Measurements from ENCODE around the gene CDC14B. TPM values are rescaled to one million over a fixed set of nuclear protein-coding genes. Genes with fewer than 3 reads are reported as not detected.

The CDC14B gene
- total RNA-seq, 1 donor from 2014 or later = 29.2 TPM

- Mint-ChIP-seq H3K36me3 (ENCODE audit: low read depth) (no peaks in the 10 kb centered on the region), H3K9me3 (no peaks in the 10 kb centered on the region), H3K4me1 (peaks cover 43% of the 10 kb centered on the region), H3K27ac (ENCODE audit: unreplicated experiment) (no peak overlapping the region), H3K27me3 (ENCODE audit: low read depth) (peaks cover 3% of the 10 kb centered on the region), H3K4me3 (peak overlapping the region; percentile 95)
- no peak for DNase-seq (ENCODE audit: low read depth, low spot score)
- TF ChIP-seq, protein P1, sequence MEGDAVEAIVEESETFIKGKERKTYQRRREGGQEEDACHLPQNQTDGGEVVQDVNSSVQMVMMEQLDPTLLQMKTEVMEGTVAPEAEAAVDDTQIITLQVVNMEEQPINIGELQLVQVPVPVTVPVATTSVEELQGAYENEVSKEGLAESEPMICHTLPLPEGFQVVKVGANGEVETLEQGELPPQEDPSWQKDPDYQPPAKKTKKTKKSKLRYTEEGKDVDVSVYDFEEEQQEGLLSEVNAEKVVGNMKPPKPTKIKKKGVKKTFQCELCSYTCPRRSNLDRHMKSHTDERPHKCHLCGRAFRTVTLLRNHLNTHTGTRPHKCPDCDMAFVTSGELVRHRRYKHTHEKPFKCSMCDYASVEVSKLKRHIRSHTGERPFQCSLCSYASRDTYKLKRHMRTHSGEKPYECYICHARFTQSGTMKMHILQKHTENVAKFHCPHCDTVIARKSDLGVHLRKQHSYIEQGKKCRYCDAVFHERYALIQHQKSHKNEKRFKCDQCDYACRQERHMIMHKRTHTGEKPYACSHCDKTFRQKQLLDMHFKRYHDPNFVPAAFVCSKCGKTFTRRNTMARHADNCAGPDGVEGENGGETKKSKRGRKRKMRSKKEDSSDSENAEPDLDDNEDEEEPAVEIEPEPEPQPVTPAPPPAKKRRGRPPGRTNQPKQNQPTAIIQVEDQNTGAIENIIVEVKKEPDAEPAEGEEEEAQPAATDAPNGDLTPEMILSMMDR (conservative IDR thresholded peaks at IDR 0.05) = no peak
These were observed 505 bp upstream of the CDC14B start for GRCh38 chr9:96620181-96620514.

- no peaks in the 10 kb centered on the region for H3K9me3 Mint-ChIP-seq
- no peak for DNase-seq (ENCODE audit: low read depth, low spot score)
- H3K27me3 Mint-ChIP-seq (ENCODE audit: low read depth) = peaks cover 3% of the 10 kb centered on the region
- no peak overlapping the region for H3K4me3 Mint-ChIP-seq
- peaks cover 44% of the 10 kb centered on the region for H3K4me1 Mint-ChIP-seq
- TF ChIP-seq, protein P1 (conservative IDR thresholded peaks at IDR 0.05) = no peak
- no peaks in the 10 kb centered on the region for H3K36me3 Mint-ChIP-seq (ENCODE audit: low read depth)
- H3K27ac Mint-ChIP-seq (ENCODE audit: unreplicated experiment) = no peak overlapping the region
These were observed 548 bp downstream of the CDC14B start for GRCh38 chr9:96619124-96619465.

GRCh38 chr9:96618209-96619123 is 1.2 kb downstream of the CDC14B start:
- Mint-ChIP-seq H3K4me1 (peaks cover 45% of the 10 kb centered on the region), H3K9me3 (no peaks in the 10 kb centered on the region), H3K36me3 (ENCODE audit: low read depth) (no peaks in the 10 kb centered on the region), H3K27me3 (ENCODE audit: low read depth) (peaks cover 3% of the 10 kb centered on the region), H3K4me3 (peak overlapping the region; percentile 86), H3K27ac (ENCODE audit: unreplicated experiment) (no peak overlapping the region)
- TF ChIP-seq, protein P1 (conservative IDR thresholded peaks at IDR 0.05) = no peak
- no peak for DNase-seq (ENCODE audit: low read depth, low spot score)

- H3K4me3 Mint-ChIP-seq = peak overlapping the region; percentile 86
- H3K4me1 Mint-ChIP-seq = peaks cover 54% of the 10 kb centered on the region
- TF ChIP-seq, protein P1 (conservative IDR thresholded peaks at IDR 0.05) = no peak
- H3K27me3 Mint-ChIP-seq (ENCODE audit: low read depth) = peaks cover 3% of the 10 kb centered on the region
- no peak overlapping the region for H3K27ac Mint-ChIP-seq (ENCODE audit: unreplicated experiment)
- H3K9me3 Mint-ChIP-seq = no peaks in the 10 kb centered on the region
- no peak for DNase-seq (ENCODE audit: low read depth, low spot score)
- H3K36me3 Mint-ChIP-seq (ENCODE audit: low read depth) = no peaks in the 10 kb centered on the region
These were observed 2.0 kb downstream of the CDC14B start for GRCh38 chr9:96617439-96618185.

DNA sequence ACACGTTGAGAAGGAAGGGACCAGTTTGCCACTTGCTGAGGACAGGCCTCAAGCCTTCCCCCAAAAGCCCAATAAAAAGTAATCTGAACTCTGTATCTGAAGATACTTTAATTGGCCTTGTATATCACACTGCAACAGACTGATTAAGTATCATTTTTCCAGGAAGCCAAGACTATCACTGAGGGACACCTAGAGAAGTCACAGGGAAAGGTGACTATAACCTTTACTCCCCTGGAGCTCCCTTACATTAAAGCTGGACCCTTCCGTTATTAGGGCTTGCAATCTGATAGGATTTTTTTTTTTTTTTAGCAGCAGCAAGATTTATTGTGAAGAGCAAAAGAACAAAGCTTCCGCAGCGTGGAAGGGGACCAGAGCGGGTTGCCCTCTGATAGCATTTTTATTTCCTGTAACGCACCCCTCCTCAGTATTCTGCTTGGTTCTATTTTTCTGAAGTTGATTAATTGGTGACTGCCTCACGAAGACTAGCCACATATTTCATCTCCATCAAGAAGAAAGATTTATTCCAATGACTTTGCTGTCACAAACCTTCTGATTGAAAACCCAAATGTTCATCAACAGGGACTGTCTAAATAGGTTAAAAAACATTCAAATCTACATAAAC is 2.7 kb downstream of the CDC14B start:
- Mint-ChIP-seq H3K9me3 (no peaks in the 10 kb centered on the region), H3K27ac (ENCODE audit: unreplicated experiment) (no peak overlapping the region), H3K36me3 (ENCODE audit: low read depth) (no peaks in the 10 kb centered on the region), H3K4me1 (peaks cover 60% of the 10 kb centered on the region), H3K27me3 (ENCODE audit: low read depth) (peaks cover 3% of the 10 kb centered on the region), H3K4me3 (peak overlapping the region; percentile 86)
- TF ChIP-seq, protein P1 (conservative IDR thresholded peaks at IDR 0.05) = no peak
- no peak for DNase-seq (ENCODE audit: low read depth, low spot score)
